NCI-H524 (cell line): ENCODE data around the gene NANOGP8.
"Not testable (repeated sequence)": the region's sequence is repeated elsewhere in the genome, so short reads cannot be mapped to it uniquely, and the experiment has no call there.

Experiments used
- DNase-seq, 2 experiments: peaks; one replicate each; lab custom pipeline; 2025; lab: John Stamatoyannopoulos, UW

NANOGP8 gene, protein sequence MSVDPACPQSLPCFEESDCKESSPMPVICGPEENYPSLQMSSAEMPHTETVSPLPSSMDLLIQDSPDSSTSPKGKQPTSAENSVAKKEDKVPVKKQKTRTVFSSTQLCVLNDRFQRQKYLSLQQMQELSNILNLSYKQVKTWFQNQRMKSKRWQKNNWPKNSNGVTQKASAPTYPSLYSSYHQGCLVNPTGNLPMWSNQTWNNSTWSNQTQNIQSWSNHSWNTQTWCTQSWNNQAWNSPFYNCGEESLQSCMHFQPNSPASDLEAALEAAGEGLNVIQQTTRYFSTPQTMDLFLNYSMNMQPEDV

DNA sequence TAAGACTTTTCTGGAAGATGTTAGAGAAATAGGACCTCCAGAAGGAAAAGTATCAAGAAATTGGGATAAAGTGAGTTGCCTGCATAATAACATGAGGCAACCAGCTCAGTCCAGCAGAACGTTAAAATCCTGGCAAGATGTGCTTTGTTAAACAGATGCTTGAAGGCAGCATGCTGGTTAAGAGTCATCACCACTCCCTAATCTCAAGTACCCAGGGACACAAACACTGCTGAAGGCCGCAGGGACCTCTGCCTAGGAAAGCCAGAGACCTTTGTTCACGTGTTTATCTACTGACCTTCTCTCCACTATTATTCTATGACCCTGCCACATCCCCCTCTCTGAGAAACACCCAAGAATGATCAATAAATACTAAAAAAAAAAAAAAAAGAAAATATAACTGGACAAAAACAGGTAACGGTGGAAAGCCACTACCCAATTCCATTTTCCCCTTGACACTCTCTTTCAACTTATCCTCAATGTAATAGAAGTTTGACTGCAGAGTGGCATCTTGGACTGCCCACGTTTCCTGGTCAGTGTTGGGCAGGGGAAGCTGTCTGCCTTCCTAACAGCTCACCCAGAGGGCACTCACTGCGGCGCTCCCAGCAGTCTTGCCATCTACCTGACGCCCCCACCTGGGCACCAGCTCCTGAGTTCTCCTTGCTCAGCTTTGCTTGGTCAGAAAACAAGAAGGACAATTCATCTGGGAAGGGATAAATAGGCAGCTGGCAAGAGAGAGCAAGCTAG, at the start of gene NANOGP8:
TSS of gene NANOGP8 (minus strand) at position 120 of the 744 bp plus-strand sequence. CDS start 185 bp downstream, outside the sequence.
- not testable (repeated sequence) for DNase-seq

DNA sequence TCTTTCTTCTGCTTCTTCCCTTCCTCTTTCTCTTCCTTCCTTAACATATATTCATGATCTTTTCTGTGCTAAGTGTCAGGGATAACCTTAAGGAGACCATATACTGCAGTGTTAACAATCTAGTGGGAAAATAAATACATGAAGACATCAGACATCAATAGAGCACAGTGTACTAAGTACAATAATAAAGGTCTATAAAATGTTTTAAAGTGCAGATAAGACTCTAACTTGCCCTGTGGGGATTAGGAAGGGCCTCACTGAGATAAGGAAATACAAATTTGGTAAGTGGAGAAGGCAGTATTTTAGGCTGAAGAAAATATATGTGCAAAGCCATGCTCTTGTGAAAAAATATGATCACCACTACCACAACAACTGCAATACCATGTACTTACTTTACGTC, 49.2 kb upstream of the NANOGP8 start:
- no peak for DNase-seq

DNA sequence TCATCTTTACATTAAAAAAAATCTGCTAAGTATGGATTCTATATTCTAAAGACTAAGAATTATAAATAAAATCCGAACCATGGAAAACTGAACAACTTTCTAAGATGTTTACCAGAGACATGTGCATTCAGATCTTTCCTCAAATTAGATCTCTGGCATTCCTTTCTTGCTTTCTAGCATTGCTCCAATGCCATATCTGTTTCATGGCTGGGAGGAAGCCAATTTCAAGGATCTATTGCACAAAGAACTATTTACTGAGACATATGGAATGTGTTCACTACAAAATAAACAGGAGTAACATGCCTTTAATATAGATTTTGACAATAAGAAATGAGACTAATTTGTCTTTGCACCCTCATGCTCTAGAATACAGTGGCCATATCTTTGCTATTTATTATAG, 45.1 kb upstream of the NANOGP8 start:
- no peak for DNase-seq

DNA sequence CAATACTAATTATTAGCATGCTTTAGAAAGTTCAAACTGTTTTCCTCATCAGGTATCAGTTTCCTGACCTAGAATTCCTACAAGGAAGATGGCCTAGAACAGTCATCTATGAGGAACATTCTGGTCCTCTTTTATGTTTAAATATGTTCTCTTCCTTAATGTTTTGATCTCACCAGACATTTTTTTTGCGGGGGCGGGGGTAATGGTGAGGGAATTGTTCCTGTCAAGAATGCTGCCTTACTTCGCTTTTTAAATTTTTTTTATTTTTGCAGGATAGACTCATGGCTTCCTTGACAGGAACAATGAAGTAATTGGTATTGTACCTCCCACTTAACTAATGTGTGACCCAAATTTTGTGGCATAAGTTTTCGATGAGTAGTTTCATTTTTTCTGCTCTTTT, 44.3 kb upstream of the NANOGP8 start:
- no peak for DNase-seq

DNA sequence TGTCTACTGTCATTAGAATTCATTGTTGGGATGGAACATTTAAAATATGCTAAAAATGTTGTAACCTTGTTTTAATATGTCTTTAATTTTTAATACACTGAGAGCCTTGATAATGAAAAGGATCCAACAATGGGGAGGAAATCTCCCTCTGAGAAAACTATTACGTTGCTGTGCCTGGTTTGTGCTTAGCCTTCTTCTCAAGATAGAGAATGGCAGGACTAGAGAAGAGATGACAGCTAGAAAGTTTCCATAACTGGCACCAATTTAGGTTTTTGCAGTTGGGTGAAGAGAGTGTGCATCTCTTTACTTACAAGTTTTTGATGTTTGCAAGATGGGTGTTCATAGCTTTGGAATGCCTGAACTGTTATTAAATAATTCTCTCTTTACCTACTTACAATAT, 42.6 kb upstream of the NANOGP8 start:
- DNase-seq = no peak

DNA sequence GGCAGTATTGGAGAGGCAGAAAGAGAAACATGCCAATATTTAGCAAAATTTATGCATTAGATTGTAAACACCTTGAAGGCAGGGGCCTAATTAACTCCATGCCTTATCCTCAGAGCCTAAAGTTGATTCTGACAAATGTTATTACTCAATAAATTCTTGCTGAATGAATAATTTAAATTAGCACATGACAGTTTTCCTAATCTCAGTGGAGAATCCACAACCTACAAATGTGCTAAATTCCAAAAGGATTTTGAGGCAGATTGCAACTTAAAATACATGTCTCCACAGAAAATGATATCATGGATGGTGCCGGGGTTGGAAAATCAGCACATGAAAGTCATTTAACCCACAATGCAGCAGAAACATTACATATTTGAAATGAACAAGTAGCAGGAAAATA, 41.1 kb upstream of the NANOGP8 start:
- no peak for DNase-seq

DNA sequence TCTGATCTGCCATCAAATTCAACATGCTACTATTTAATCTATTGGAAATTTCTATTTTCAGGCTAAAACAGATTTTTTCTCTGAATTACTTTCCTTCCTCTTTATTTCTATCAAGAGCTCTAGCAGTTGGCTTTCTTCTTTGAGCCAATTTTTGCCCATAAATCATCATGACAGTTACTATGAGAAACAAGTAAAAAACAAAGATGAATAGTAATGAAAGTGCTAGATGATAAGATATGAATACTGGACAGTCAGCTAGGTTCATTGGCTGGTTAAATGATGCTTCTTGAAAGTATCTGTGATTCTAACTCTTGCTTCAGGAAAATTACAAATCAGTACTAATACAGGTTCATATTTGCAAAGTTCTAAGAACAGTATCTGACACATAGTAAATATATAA, 38.6 kb upstream of the NANOGP8 start:
- DNase-seq = no peak

DNA sequence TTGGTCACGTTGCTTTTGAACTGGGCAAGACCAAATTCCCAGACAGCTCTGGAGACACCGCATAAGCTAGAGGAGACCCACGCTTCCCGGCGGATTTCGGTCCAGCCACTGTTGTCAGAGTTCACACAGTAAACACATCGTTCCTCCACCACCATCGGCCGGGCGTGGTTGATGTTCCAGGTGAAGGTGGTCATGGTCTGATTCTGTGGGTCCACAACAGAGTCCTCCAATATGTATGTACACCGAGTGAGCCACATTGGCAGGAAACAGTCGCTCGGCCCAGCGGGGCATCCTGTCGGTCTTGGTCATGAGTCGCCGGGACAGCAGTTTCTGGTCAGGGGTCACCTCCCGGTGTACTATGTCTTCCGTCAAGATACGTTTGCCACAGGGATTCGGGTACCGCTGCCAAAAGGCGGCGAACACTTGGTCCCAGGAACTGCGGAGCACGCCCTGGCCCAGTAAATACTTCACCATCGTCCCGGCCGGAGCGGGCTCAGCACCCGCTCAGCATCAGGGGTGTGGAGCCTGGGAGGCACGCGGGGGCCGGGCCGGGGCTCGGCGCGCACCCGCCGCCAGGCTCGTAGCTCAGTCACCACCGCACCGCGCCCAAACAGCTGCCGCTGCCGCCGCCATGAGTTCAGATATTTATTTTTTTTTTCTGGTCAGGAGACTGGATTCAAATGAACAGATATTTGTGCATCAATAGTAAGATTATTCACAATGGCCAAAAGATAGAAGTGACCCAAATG, 36.7 kb upstream of the NANOGP8 start:
- DNase-seq = no peak

DNA sequence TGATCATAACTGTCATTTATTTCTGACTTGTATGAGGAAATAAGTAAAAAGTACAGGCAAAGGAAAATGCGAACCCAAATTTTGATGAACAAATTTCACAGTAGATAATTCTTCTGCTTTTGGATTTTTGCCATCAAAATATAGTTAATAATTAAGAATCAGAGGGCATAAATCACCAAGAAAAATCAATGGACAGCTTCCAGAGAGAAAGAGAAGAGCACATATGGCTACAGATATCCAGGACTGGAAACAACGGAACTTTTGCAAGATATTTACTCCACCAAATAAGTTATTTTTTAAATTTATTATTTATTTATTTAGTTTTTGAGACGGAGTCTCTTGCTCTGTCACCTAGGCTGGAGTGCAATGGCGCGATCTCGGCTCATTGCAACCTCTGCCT, 35.1 kb upstream of the NANOGP8 start:
- no peak for DNase-seq

DNA sequence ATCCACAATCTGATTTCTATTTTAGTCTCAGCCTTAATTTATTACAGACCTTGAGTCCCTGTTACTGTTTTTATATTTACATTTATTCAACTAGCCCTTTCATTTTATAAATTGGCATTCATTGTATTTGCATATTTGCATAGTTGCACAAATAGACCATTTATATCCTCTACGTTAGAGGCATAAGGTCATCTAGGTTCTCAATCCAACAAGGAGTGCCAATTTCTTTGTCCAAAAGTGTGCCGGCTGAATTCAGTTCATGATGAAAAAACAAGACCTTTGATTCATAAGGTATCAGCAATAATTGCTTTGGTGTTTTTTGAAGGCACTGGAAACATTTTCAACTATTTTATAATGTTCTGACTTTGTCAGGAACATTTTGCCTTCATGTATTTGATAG, 33.9 kb upstream of the NANOGP8 start:
- DNase-seq = no peak

DNA sequence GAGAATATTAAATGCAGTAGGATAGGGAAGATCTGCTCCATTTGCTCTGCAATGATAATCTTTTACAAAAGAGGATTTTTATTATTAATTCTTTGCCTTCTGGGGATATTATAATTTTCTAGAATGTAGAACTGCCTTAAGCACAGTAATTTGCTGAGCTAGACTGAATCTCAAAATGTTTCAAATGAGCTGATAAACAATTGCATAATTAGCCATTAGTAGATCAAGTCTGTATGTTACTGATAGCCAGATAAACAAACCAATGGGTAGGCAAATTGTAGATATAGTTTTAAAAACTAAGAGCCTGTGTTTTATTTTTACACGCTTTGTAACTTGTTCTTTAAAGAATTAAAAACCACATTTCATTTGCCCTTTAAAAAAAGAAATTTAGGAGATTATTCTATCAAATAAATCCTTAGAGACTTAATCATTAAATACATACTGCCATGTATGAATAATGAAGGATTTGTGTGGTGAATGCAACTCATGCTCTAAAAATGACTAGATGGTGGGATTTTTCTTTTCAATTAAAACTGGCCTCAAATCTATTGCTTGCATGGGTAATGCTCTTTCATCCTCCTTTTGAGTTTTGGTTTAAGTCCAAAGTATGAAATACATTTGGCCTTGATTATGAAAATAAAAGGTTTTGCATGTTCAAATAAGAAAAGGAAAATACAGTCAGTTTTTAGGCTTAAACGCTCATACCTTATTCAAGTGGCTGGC, 32.6 kb upstream of the NANOGP8 start:
- DNase-seq = no peak

DNA sequence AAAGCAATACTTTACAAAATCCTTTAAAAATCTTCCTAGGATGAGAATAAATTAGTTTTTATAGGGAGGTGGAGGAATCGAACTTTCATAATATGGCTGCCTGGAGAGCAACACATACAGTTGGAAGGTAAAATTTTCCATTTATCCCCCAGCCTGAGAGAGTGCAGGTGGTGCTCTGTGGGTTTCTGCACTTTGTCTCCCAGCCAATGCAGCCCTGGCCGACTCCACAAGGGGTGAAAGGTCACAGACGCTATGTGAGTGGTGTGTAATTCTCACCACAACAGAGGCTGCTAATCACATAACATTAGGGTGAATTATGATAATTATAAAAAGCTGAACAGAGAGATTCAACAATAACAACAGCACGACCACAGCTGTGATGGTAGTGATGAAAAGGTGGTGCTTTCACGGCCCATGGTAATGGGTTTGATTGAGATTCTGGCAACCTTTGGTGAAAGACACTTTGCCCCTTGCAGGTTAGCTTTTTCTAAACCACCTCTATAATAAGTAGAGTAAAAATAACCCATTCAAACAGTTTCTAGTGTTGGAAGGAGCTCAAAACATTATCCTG, 30.1 kb upstream of the NANOGP8 start:
- no peak for DNase-seq

DNA sequence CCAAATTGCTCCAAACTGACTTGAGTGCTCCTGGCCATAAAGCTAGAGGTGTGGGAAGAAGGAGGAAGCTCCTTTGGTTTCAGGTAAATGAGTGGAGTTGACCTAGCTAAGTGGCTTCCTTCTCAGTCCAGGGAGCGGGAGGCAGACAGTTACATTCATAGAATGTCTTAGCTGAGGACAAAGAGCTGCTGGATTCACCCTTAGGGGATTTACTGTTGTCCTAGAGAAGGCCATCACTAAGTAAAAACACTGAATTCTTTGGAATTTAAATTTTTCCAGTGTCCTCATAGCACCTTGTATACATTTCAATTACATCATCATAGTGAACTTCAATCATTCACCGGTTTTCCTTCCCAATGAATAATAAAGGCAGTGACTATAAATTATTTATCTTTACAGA, 27.3 kb upstream of the NANOGP8 start:
- DNase-seq = no peak

DNA sequence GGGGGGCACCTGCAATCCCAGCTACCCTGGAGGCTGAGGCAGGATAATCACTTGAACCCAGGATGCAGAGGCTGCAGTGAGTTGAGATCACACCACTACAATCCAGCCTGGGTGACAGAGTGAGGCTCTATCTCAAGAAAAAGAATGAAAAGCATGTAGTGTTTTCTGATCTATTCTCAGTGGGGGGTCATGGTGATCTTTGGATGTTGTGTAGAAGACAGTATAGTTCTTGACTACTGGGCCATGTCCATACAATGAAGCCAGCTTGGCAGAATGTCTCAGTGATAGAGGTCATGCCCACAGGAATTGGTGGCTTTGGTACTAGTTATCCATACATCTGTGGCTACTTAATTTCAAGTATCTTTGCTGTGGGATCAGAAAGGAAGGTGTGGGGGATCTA, 26.8 kb upstream of the NANOGP8 start:
- no peak for DNase-seq

DNA sequence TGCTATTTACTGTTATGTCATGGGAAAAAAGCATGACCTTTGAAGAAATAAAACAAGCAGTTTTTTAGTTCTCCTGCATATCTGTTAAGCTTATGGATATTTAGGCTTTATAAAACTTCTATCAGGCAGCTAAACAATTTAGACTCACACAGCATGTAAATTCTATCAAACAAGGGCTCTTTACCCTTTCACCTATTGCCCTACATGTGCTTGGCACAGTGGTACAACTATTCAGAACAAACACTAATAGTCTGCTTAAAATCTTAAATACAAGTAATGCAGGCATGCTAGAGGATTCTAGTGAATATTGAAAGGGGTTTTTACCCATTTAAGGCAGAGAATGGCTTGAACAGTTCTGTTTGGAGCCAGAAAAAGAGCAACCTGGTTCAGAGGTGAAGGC, 23.4 kb upstream of the NANOGP8 start:
- no peak for DNase-seq

DNA sequence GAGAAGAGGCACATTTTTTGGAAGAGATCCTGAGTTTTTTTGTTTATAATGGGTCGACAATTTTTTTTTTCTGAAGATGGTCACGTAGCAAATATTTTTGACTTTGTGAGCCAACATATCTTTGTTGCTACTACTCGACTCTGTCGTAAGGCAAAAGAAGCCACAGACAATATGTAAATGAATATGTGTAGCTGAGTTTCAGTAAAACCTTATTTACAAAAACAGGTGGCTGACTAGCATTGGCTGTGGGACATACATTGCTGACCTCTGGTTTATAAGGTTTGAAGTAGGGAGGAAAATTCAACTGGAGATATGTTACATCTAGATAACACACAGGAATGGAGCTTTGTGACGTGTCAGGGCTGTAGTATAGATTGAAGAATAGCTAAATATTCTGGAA, 22.5 kb upstream of the NANOGP8 start:
- DNase-seq = no peak

DNA sequence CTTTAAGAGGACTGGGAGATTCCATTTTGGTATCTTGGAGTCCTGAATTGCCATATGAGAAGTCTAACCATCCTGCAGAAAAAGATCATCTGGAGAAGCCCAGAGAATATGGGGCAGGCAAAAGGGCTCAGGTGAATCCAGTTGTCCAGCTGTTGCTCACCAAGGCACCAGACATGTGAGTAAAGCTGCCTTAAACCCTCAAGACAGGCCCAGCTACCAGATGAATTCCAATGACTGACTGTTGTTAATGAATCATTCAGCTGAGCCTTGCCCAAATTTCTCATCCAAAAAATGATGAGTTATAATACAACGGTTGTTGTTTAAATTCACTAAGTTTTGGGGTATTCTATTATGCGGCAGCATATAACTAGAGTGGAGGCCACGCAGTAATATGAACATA, 22.0 kb upstream of the NANOGP8 start:
- DNase-seq = no peak

DNA sequence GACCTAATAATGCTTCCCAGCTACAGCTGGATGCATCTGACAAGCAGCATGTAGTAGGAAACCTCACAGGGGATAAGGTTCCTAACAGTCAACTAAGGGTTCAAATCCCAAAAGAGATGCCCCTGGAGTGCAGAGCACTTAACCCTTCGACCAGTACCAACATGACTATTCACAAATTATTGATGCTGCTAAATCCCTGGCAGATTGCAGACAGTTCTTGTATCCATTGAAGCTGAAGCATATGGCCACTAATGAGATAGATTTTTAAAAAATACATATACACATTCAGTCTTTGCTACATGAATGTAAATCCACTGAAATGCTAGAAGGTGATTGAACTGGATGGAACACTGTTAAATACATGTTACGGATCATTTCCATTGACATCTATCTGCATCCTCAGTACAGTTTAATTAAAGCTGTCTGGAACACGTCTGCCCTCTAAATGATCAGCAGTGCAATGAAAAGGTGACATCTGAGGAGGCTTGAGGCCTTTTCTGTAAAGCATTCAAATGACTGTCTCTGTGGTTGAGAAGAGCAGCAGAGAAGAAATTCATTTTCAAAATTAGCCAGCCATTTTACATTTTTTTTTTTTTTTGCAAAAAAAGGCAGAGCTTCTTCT, 19.5 kb upstream of the NANOGP8 start:
- peak; percentile 78 to 97 for DNase-seq

DNA sequence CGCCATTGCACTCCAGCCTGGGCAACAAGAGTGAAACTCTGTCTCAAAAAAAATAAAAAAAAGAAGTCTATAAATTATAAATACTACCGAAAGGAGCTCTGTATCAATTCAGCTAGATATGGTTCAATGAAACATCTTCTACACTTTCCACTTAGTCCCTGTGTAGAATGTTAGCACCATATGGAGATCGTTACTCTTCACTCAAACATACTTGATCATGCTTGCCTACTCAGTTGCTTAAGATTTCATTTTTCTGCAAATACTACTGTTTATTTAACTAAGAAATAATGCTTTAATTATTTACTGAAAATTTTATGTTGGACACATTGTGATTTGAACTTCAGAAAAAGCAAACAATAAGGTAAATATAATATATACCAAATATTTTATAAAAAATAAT, 17.1 kb upstream of the NANOGP8 start:
- peak in 1 of 2 experiments; percentile 39 for DNase-seq

DNA sequence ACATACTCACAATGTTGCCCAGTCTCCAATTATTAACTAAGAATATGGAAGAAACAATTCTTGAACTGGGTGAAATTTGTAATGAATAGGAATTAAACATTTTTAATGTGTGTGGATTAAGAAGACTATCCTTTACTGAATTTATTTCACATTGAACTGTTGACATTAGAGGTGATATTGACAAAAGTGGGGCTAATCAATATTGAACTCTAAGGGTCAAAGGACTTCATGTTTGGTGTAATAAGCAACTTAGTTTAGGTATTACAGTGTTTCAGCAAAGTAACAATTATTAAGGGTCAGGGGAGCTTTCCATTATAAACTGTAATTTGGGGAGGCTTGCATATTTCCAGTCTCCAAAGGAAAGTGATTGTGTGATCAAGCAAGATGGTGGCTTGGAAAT, 16.2 kb upstream of the NANOGP8 start:
- DNase-seq = no peak

DNA sequence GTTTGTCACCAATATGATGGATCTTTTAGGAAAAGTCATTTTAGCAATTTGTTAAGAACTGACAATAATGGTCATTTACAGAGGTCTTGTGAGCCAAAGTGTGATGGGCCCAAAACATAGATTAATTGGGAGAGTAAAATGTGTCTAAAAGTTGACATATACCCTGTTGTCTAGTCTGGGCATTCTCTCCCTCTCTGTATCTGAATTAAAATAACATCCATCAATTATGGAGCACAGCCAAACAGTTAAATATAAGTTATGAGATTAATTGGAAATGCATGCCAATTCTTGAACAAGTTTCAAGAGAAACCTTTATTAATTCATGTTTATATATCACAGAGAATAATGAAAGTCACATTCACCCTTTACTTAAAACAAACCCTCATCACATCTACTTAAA, 13.6 kb upstream of the NANOGP8 start:
- no peak for DNase-seq

DNA sequence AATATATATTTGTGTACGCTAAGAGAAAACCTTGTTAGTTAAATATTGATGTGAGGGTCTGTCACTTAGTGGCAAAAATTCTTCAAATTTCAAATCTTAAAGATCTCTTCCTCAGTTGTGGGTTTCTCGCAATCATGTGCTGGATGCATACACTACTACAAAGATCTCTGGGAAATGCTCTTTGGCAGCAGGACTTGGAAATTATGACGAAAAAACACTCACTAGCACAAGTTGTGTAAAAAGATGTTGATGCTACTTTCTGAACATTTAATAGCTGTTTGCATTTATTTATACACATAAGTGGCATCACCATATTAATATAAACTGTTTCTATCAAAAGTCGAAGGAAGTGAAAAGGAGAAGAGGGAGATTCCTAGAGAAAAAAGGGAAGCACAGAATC, 10.8 kb upstream of the NANOGP8 start:
- no peak for DNase-seq
